ENCODE data around the gene LMO4. TPM values are rescaled to one million over a fixed set of nuclear protein-coding genes. Genes with fewer than 3 reads are reported as not detected.

LMO4 gene
- total RNA-seq, 1 experiment from 2014 or later = 38.5 TPM

GRCh38 chr1:87329526-87330056 lies 911 bp downstream of the LMO4 start:
- ATAC-seq (no peak), DNase-seq (ENCODE audit: low read depth, low spot score) (no peak)
- Histone ChIP-seq H3K27ac (ENCODE audit: low read depth, low read length) (peak overlapping the region; percentile 77), H3K9me2 (ENCODE audit: insufficient read depth) (no peaks in the 10 kb centered on the region), H3K36me3 (ENCODE audit: control insufficient read depth in 1 of 2, insufficient read depth in 2 of 2, low read length in 2 of 2) (no peaks in the 10 kb centered on the region), H3K4me3 (replicated peaks in 1 of 2; ENCODE audit: low read depth in 1 of 2, low read length in 2 of 2) (peak overlapping the region; percentile 75 to 79), H2AFZ (ENCODE audit: low read depth, low read length, poor library complexity, severe bottlenecking) (no peak overlapping the region), H3K9me3 (ENCODE audit: control insufficient read depth in 1 of 2, insufficient read depth in 1 of 2, low read depth in 1 of 2, low read length in 2 of 2) (no peaks in the 10 kb centered on the region), H3K4me2 (ENCODE audit: low read length) (peak overlapping the region; percentile 78), H3K27me3 (ENCODE audit: insufficient read depth, low read length) (no peaks in the 10 kb centered on the region), H3K79me2 (ENCODE audit: insufficient read depth, low read length) (peaks cover 16% of the 10 kb centered on the region), H3K9ac (ENCODE audit: low read length) (peak overlapping the region; percentile 75), H4K20me1 (ENCODE audit: insufficient read depth) (no peaks in the 10 kb centered on the region), H3K4me1 (ENCODE audit: control insufficient read depth in 1 of 2, insufficient read depth in 2 of 2, low read length in 2 of 2) (peaks cover 23 to 50% of the 10 kb centered on the region in 2 experiments)
- TSS peak; percentile 77 for BruUV-seq (replicated peaks)
- intact Hi-C loops (cut with micrococcal nuclease) = loop anchor here (5.0 kb wide), 2 partner anchors 478 to 1353 kb away; partner anchors contain the start of gene PKN2
- POLR2A ChIA-PET = interaction anchor here (0.6 to 1.7 kb wide), 2 partner anchors 624 to 1227 kb away, joined by 3 to 4 read pairs; no protein-coding TSS in a partner anchor
- CTCF ChIA-PET = interaction anchor here (1.3 kb wide), 1 partner anchor 37 kb away, joined by 3 read pairs; no protein-coding TSS in a partner anchor
- TF ChIP-seq SIN3A (IDR thresholded peaks at IDR 0.05; ENCODE audit: low read depth) = 0 out of 2 replicates have a peak, but pooled peaks have one; percentile 23
- TF ChIP-seq, protein P1, sequence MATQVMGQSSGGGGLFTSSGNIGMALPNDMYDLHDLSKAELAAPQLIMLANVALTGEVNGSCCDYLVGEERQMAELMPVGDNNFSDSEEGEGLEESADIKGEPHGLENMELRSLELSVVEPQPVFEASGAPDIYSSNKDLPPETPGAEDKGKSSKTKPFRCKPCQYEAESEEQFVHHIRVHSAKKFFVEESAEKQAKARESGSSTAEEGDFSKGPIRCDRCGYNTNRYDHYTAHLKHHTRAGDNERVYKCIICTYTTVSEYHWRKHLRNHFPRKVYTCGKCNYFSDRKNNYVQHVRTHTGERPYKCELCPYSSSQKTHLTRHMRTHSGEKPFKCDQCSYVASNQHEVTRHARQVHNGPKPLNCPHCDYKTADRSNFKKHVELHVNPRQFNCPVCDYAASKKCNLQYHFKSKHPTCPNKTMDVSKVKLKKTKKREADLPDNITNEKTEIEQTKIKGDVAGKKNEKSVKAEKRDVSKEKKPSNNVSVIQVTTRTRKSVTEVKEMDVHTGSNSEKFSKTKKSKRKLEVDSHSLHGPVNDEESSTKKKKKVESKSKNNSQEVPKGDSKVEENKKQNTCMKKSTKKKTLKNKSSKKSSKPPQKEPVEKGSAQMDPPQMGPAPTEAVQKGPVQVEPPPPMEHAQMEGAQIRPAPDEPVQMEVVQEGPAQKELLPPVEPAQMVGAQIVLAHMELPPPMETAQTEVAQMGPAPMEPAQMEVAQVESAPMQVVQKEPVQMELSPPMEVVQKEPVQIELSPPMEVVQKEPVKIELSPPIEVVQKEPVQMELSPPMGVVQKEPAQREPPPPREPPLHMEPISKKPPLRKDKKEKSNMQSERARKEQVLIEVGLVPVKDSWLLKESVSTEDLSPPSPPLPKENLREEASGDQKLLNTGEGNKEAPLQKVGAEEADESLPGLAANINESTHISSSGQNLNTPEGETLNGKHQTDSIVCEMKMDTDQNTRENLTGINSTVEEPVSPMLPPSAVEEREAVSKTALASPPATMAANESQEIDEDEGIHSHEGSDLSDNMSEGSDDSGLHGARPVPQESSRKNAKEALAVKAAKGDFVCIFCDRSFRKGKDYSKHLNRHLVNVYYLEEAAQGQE (IDR thresholded peaks at IDR 0.05; ENCODE audit: low read depth) = no peak
- TF ChIP-seq, protein P2, sequence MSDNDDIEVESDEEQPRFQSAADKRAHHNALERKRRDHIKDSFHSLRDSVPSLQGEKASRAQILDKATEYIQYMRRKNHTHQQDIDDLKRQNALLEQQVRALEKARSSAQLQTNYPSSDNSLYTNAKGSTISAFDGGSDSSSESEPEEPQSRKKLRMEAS (IDR thresholded peaks at IDR 0.05) = no peak
- RAD21 ChIA-PET (ENCODE audit: low non-redundant PET in 1 of 2, low total read pairs in 2 of 2, uncharacterized antibody in 2 of 2, unreplicated experiment in 2 of 2) = interaction anchor here in 1 of 2 experiments (0.6 kb wide), 1 partner anchor 1379 kb away, joined by 4 read pairs; no protein-coding TSS in a partner anchor
